Measurements from ENCODE around the gene CTPS2. TPM values are rescaled to one million over a fixed set of nuclear protein-coding genes. Genes with fewer than 3 reads are reported as not detected.

CTPS2 gene, protein sequence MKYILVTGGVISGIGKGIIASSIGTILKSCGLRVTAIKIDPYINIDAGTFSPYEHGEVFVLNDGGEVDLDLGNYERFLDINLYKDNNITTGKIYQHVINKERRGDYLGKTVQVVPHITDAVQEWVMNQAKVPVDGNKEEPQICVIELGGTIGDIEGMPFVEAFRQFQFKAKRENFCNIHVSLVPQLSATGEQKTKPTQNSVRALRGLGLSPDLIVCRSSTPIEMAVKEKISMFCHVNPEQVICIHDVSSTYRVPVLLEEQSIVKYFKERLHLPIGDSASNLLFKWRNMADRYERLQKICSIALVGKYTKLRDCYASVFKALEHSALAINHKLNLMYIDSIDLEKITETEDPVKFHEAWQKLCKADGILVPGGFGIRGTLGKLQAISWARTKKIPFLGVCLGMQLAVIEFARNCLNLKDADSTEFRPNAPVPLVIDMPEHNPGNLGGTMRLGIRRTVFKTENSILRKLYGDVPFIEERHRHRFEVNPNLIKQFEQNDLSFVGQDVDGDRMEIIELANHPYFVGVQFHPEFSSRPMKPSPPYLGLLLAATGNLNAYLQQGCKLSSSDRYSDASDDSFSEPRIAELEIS
- total RNA-seq = 12.0 and 12.5 TPM in 2 replicates

DNA sequence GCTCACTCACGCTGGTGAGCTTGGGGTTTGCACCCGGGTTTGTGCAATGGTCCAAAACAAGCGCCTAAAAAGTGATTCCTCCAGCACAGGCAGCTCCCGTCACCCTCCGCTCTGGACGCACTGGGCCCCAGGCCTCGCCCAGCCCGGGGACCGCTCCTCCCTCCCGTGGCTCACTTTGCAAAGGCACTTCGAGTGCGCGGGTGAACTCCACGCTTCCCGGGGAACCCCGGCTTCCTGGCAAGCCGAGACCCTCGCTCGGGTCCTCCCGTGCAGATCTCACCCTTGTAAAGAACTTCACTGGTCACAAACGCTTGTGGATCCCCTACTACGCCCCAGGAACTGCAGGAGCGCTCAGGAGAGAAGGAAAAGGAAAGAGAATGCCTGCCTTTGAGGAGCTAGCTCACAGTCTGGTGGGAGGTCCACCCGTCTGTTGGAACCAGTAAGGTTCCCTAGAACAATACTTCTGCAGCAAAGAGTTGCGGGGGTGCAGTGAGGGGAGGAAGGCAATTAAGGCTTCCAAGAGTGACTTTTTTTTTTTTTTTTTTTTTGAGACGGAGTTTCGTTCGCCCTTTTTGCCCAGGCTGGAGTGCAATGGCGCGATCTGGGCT is at the start of gene CTPS2:
Gene CTPS2 (minus strand): TSS at position 122 of the 608 bp plus-strand sequence. CDS start 9,767 bp downstream, outside the sequence.

GRCh38 chrX:16719334-16720084 is 7.0 kb upstream of the CTPS2 start, which contains the start of gene SYAP1:
SYAP1 (plus strand) TSS chrX:16719612; CDS start chrX:16719725, 113 bp downstream.

DNA sequence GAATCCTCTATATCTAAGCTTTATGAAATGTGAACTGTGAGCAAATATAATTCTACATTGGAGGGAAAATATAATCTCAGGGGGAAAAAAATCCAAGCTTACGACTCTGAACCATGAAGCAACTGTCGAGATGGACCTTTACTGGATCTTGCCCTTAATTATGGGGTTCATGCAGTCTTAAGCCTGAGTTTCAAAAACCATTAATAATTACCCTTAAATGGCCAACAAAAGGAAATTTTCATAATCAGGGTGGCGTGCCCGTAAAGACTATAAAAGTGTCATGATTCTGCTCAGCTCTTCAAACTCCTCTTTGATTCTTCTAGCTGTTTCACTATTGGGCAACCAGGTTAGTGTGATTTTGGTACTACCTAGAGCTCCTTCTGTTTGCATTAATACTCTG is 62.6 kb downstream of the CTPS2 start, which contains the start of gene S100G:
Gene S100G (plus strand): TSS at position 301 of the 400 bp plus-strand sequence. CDS start 849 bp downstream, outside the sequence.

Other genes starting within 250 kb of the CTPS2 start
- gene S100G, start 62.5 kb downstream of the CTPS2 start, total RNA-seq = not detected in 2 replicates
- 19.8 and 23.3 TPM in 2 replicates for gene SYAP1, start 6.9 kb upstream of the CTPS2 start, total RNA-seq
- gene TXLNG, start 73.8 kb upstream of the CTPS2 start, total RNA-seq = 6.5 and 7.8 TPM in 2 replicates
- gene RBBP7, start 157.7 kb upstream of the CTPS2 start, total RNA-seq = 74.2 and 114 TPM in 2 replicates
- 1.6 and 3.7 TPM in 2 replicates for gene REPS2, start 234.0 kb upstream of the CTPS2 start, total RNA-seq

Data from mesangial cell (primary cell).